Stimulated activated CD4-positive, alpha-beta T cell treated with anti-CD3 and anti-CD28 coated beads, Interleukin-15, amount 100 ng/mL, for 48 hours (primary cell): Measurements from ENCODE around the gene CARTPT.

Experiments
- DNase-seq, 2 donors: peaks; one replicate each; pipeline ENCODE4 v3.0.0-alpha.2; 2020; ENCODE audit warnings: low read depth in 2 of 2

Gene CARTPT

GRCh38 chr5:71719063-71719964 lies at the start of gene CARTPT:
TSS of gene CARTPT (plus strand) at chr5:71719275. CDS start at chr5:71719294, 19 bp downstream.
- DNase-seq = no peak

GRCh38 chr5:71677977-71678376 lies 41.1 kb upstream of the CARTPT start:
- DNase-seq = no peak

- no peak for DNase-seq
These were observed 39.4 kb upstream of the CARTPT start for GRCh38 chr5:71679714-71680113.

GRCh38 chr5:71680510-71680909 lies 38.6 kb upstream of the CARTPT start:
- DNase-seq = no peak

- no peak for DNase-seq
These were observed 37.8 kb upstream of the CARTPT start for GRCh38 chr5:71681296-71681695.

GRCh38 chr5:71684309-71684708 lies 34.8 kb upstream of the CARTPT start:
- no peak for DNase-seq

GRCh38 chr5:71693828-71694427 lies 25.1 kb upstream of the CARTPT start:
- DNase-seq = no peak

GRCh38 chr5:71695071-71695470 lies 24.0 kb upstream of the CARTPT start:
- no peak for DNase-seq

- DNase-seq = no peak
These were observed 23.5 kb upstream of the CARTPT start for GRCh38 chr5:71695595-71695994.

GRCh38 chr5:71697967-71698366 lies 21.1 kb upstream of the CARTPT start:
- DNase-seq = no peak

- DNase-seq = no peak
These were observed 19.8 kb upstream of the CARTPT start for GRCh38 chr5:71699233-71699632.

- no peak for DNase-seq
These were observed 19.3 kb upstream of the CARTPT start for GRCh38 chr5:71699751-71700150.

GRCh38 chr5:71700803-71701202 lies 18.3 kb upstream of the CARTPT start:
- no peak for DNase-seq

- no peak for DNase-seq
These were observed 17.7 kb upstream of the CARTPT start for GRCh38 chr5:71701407-71701806.

GRCh38 chr5:71703941-71704340 lies 15.1 kb upstream of the CARTPT start:
- DNase-seq = no peak

- DNase-seq = no peak
These were observed 13.7 kb upstream of the CARTPT start for GRCh38 chr5:71705421-71705820.

- DNase-seq = no peak
These were observed 12.2 kb upstream of the CARTPT start for GRCh38 chr5:71706906-71707305.

GRCh38 chr5:71711610-71712009 lies 7.5 kb upstream of the CARTPT start:
- no peak for DNase-seq

GRCh38 chr5:71714911-71715310 lies 4.2 kb upstream of the CARTPT start:
- DNase-seq = no peak

- DNase-seq = no peak
These were observed 8.9 kb downstream of the CARTPT start for GRCh38 chr5:71727978-71728377.

- no peak for DNase-seq
These were observed 11.9 kb downstream of the CARTPT start for GRCh38 chr5:71731015-71731414.

- no peak for DNase-seq
These were observed 12.9 kb downstream of the CARTPT start for GRCh38 chr5:71732011-71732410.

- no peak for DNase-seq
These were observed 15.1 kb downstream of the CARTPT start for GRCh38 chr5:71734141-71734540.
